Transverse colon (tissue), 3 donors: ENCODE results near the gene UTP11.

Experiments
- CTCF ChIP-seq, 5 experiments: fragments of 200-600 bp in 3 of 5; fragments of 450-650 bp in 2 of 5; sonication (generic) in 3 of 5; IDR thresholded peaks; 1 replicate in 2 of 5; 2 replicates in 3 of 5; pipeline ENCODE4 v1.5.1; 2016 to 2017; ENCODE audit warnings: antibody characterized with exemption in 5 of 5, inconsistent platforms in 3 of 5, mild to moderate bottlenecking in 2 of 5, moderate library complexity in 1 of 5
- POLR2A ChIP-seq: fragments of 450-650 bp; IDR thresholded peaks from one replicate; pipeline ENCODE4 v1.6.1; 2016; ENCODE audit warnings: antibody characterized with exemption, mild to moderate bottlenecking, moderate library complexity

GRCh38 chr1:38074302-38074677, 61.8 kb downstream of the UTP11 start:
- TF ChIP-seq CTCF (IDR thresholded peaks at IDR 0.05): no peak
- no peak for TF ChIP-seq POLR2A
